Stimulated activated CD8-positive, alpha-beta memory T cell treated with anti-CD3 and anti-CD28 coated beads, Interleukin-4, amount 100 ng/mL, for 4 hours (primary cell): ENCODE results near the gene TADA3.
A peak's percentile ranks its signal among the peaks of the same experiment; 100 is the strongest.

ENCODE experiments used
- DNase-seq, 2 donors: peaks; one replicate each; pipeline ENCODE4 v3.0.0-alpha.2; 2020; ENCODE audit warnings: low read depth in 2 of 2, low spot score in 1 of 2

The TADA3 gene

DNA sequence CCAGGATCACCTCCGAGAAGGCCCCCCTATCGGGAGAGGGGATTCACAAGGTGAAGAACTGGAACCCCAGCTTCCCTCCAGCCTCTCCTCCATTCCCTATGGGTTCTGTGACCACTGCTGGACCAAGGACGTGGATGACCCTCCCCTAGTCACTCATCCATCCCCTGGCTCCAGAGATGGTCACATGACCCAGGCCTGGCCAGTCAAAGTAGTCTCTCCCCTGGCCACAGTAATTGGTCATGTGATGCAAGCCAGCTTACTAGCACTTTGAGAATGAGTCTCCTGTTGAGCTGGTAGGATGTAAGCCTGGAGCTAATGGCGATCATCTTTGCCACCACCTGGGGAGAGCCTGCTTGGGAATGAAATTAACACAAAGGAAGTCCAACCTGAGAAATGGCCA, 26.4 kb downstream of the TADA3 start:
- no peak for DNase-seq

DNA sequence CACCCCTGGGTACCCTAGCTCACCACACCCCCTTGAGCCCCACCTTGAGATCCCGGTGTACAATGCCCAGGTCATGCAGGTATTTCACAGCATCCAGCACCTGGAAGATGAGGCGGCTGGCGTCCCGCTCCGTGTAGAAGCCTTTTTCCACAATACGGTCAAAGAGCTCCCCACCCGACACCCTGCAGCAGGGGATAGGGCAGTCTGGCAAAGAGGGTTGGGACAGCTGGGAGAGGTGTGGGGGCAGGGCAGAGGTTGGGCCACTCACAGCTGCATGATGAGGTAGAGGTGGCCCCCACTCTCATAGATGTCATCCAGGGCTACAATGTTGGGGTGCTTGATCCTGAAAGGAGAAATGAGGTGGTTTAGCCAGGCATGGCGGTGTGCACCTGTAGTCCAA, 29.4 kb downstream of the TADA3 start:
- DNase-seq, result no peak

DNA sequence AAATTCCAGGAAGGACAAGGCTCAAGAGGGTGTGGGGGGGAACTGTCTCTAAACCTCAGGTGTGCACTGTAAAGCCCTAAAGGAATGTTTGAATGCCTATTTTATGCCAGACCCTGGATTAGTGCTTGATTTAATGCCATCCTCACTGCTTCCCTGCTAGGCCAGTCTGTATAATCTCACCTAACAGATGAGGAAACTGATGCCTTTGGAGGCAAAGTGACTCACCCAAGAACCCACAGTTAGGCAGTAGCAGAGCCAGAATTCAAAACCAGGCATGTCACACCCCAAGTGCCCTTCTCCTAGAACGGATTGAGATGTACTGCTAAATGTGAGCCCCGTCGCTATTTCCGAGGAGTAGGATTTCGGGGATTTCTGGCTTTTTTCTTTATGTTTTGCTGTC, 30.4 kb downstream of the TADA3 start:
- DNase-seq, result no peak

DNA sequence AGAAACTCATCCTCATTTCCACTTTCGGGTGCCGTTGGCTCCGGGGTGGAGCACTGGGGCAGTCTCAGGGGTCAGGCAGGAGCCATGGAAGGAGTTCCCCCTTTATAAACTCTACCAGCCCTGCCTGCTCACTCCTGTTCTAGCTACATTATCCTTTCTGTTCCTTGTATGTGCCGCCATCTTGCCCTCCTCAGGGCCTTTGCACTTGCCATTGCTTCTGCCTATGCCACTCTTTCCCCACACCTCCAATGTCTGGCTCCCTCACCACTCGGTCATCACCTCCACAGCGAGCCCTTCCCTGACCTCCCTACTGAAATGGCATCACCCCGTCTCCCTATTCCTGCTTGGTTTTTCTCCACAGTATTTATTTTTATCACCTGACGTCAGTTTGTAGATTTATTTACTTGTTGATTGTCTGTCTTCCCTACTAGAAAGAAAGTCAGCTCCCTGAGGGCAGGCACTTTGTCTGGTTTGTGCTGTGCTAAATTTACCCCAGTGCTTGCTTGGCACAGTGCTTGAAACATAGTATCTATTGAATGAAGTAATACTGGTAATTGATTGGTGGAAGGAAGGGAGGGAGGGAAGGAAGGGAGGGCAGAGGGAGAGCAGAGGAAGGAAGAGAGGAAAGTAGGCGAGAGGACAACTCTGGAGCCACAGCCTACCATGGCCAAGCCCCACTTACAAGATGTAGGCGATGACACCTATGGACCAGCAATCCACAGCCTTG, 31.3 kb downstream of the TADA3 start:
- no peak for DNase-seq

DNA sequence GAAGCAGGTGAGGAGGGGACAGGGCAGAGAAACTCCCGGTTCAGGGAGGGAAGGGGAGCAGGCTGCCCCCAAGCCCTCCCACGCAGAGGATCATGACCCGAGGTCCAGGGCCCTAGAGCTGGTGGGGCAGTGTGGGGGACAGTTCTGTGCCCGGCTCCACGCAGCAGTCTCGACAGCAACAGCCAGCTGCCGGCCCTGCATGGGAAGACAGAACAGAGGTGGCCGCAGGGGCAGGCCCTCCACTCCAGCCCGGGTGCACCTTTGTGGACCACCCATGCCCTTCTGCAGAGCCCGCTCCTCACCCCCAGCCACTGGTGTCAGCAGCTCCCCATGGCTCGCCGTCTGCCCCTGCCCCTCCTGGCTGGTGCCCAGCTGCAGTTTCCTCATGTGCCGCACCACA, 34.8 kb downstream of the TADA3 start:
- DNase-seq, result no peak

DNA sequence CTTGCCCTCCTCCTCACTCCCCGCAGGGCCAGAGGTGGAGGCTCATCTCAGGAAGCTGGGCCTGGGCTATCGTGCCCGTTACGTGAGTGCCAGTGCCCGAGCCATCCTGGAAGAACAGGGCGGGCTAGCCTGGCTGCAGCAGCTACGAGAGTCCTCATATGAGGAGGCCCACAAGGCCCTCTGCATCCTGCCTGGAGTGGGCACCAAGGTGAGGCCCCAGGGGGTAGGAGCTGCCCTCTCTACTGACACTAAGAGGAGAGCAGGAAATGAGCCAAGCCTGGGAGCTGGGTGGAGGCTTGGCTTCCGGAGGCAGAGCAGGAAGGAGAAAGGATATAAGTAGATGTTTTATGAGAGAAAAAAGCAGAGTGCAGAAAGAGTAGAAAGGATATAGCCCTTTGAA, 37.6 kb downstream of the TADA3 start:
- DNase-seq, result no peak

DNA sequence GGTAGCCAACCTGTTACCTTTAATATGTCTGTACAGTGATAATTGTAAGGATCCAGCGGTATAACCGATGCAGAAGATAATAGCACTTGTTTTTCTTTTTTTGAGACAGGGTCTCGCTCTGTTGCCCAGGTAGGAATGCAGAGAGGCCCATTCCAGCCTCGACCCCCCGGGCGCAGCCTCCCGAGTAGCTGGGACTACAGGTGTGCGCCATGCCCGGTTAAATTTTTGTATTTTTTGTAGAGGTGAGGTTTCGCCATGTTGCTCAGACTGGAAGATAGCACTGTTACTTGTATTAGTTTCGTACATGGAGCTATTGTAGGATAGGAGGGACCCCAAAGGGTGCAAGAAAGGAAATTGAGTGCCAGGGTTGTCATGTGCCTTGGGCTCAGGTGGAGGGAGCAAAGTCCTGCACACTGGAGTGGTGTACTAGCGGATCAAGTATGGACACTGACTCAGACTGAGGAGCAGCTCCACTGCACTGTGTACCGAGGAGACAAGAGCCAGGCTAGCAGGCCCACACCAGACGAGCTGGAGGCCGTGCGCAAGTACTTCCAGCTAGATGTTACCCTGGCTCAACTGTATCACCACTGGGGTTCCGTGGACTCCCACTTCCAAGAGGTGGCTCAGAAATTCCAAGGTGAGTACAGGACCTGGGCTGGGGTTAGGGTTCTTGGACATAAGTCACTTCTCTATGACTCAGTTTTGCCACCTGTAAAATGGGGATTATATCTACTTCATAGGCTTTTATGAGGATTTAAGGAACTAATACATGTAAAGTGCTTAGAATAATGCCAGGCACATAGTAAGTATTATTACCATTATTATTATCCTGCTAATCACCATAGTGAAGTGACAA, 41.5 kb downstream of the TADA3 start:
- no peak for DNase-seq

DNA sequence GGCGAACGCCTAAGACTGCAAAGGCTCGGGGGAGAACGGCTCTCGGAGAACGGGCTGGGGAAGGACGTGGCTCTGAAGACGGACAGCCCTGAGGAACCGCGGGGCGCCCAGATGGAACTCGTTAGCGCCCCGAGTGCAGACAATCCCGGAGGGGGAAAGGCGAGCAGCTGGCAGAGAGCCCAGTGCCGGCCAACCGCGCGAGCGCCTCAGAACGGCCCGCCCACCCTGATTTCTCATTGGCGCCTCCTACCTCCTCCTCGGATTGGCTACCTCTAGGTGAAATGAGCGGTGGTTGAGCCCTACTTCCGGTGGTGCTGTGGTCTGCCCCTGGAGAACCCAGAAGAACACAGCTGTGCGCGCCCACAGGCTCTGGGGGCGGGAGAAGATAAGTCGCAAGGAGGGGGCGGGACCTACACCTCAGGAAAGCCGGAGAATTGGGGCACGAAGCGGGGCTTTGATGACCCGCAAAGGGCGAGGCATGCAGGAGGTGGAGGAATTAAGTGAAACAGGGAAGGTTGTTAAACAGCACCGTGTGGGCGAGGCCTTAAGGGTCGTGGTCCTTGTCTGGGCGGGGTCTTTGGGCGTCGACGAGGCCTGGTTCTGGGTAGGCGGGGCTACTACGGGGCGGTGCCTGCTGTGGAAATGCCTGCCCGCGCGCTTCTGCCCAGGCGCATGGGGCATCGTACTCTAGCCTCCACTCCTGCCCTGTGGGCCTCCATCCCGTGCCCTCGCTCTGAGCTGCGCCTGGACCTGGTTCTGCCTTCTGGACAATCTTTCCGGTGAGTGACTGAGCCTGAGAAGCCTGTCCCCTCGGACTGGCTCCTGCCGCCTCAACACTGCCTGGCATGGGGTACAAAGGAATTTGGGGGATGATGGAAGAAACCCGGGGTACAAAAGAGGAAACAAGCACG, 42.4 kb downstream of the TADA3 start, which contains the start of gene OGG1:
OGG1 (plus strand) TSS at position 308 of the 911 bp plus-strand sequence; CDS start at position 643, 335 bp downstream.
- DNase-seq, result peak; percentile 90 to 96

DNA sequence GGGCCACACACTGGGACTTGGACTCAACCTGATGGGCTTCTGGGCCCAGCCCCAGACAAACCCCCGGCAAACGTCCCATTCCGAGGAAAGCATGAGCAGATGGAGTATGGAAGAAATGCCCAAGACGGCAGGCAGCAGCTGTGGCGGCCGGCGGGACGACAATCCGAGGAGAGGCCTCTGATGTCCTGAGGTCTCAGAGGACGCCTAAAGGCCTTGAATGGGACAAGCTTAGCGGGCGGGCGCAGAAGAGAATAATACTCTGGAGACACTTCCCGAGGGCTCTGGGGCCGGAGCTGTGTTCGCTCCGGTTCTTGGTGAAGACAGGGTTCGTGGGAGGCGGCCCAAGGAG, 43.0 kb downstream of the TADA3 start:
- DNase-seq, result no peak

DNA sequence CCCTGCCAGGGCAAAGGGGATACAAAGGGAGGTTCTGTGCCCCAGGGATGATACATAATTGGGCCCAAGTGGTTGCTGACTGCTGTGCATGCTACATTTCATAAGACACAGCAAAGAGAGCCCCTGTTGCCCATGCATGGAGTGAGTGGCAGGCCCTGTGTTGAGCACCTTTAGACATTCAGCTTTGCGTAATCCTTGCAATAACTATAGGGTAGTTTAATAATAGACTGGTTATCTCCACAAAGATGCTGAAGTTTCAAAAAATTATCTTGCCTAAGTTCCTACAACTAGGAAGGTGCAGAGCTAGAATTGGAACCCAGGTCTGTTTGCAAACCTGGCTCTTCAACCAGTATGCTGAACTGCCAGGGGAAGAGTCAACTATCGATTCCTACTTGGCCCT, 44.2 kb downstream of the TADA3 start:
- no peak for DNase-seq

DNA sequence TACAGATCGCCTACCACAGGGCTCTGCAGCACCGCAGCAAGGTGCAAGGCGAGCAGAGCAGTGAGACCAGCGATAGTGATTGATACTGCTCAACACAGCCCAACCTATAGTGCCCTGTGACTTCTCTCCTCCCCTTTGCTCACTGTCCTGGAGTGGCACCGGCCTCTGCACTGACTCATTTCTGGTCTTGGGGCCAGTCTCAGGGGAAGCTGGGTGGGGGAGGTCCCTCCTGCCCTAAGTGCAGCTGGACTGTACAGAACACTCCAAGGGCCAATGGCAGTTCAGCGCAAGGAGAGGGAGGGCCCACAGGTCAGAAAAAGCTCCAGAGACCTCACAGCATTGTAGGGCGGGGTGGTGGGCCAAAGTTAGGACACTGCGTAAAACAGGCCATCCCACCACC, 45.0 kb downstream of the TADA3 start:
- DNase-seq, result no peak

DNA sequence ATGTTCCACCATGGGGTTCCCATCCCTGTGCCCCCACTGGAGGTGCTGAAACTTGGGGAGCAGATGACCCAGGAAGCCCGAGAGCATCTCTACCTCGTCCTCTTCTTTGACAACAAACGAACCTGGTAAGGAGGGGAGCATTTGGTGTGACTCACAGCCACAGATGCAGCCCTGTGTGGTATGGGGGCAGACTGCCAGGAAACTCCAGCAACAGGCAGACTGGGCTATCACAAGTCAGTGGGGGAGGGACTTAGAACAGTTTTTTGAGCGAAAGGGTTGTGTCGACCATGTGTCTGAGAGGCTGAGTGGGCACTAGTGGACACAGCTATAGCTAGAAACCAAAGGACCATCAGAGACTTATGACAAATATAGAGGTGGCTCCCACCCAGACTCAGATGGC, 45.9 kb downstream of the TADA3 start:
- no peak for DNase-seq

DNA sequence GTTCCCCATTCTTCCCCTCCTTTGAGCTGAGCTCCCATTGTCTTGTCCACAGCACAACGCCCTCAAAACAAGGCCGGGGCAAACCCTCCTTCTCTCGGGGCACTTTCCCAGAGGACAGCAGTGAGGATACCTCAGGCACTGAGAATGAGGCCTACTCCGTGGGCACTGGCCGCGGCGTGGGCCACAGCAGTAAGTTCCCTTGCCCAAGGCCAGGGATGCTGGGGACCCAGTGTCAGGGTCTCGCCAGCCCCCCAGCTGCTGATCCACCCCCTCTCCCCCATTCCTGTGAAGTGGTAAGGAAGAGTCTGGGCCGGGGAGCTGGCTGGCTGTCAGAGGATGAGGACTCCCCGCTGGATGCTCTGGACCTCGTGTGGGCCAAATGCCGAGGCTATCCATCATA, 46.8 kb downstream of the TADA3 start:
- DNase-seq, result no peak

DNA sequence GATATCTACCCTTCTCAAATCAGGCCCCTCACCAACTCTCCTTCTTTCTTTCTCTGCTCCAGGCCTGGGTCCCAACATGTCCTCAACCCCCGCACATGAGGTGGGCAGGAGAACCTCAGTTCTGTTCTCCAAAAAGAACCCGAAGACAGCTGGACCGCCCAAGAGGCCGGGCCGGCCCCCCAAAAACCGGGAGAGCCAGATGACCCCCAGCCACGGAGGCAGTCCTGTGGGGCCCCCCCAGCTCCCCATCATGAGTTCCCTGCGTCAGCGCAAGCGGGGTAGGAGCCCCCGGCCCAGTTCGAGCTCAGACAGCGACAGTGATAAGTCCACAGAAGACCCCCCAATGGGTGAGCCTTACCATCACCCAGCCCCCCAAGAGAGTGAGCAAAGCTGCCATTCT, 48.1 kb downstream of the TADA3 start:
- no peak for DNase-seq

DNA sequence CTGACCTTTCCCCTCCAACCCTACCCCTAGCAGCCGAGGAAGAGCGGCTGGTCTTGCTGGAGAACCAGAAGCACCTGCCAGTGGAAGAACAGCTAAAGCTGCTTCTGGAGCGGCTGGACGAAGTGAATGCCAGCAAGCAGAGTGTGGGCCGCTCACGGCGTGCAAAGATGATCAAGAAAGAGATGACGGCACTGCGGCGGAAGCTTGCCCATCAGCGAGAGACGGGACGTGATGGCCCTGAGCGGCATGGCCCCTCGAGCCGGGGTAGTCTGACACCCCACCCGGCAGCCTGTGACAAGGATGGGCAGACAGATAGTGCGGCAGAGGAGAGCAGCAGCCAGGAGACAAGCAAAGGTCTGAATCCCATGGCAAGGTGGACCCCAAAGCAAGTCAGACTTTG, 48.7 kb downstream of the TADA3 start:
- DNase-seq, result no peak

DNA sequence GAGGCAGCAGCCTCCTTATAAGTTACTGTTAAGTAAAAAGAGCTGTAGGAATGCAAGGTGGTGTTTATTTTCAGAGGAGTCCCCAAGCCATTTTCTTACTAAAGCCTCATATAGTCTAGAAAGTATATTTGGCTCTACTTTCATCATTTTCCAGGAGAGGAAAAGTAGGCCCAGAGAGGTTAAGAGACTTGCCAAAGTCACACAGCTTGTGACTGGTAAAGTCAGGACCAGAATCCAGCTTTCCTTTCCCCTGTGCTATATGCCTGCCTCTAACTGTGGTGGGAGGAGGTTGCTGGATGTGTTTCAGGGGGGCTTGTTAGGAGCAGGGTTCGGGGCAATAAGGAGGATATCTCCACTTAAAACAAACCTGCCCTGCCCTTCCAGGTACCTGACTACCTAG, 49.7 kb downstream of the TADA3 start:
- DNase-seq, result no peak

DNA sequence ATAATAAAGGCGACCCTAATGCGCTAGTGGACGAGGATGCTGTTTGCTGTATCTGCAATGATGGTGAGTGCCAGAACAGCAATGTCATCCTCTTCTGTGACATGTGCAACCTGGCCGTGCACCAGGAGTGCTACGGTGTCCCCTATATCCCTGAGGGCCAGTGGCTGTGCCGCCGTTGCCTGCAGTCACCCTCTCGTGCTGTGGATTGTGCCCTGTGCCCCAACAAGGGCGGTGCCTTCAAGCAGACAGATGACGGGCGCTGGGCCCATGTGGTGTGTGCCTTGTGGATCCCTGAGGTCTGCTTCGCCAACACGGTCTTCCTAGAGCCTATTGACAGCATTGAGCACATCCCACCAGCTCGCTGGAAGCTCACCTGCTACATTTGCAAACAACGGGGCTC, 53.1 kb downstream of the TADA3 start:
- DNase-seq, result no peak

DNA sequence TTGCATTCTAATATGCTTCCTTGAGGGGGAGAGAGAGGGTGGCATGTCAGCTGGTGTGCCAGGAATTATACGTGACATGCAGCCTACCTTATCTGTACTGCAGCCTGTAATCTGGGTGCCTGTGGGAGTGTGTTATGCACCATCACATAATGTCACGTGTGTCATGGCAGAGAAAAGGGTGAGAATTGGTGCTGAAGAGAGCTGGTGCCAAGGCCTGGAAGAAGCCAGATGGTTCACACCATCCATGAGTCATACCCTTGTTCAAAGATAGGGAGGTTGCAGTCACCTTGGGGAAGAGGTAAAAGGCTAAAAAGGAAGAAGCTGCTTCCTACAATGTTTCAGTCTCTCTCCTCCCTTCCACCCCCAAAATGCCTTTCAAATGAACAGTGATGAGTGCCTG, 55.4 kb downstream of the TADA3 start:
- DNase-seq, result no peak

DNA sequence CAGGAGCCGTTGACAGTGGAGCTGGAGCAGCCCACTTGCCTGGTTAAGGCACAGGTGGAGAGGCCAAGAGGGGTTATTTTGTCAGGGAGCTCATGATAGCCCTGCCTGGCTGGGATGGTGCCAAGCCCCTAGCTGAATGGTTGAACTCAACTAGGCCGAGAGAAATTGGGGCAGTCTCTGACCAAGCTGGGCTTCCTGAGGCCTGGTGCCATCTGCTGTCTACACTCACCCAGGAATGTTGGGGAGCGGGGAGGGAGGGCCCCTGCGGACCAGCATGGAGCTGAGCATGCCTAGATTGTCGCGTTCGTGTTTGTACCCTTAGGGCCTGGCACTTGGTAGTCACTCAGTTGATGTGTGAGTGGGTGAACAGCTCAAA, 59.5 kb downstream of the TADA3 start:
- DNase-seq, result no peak

DNA sequence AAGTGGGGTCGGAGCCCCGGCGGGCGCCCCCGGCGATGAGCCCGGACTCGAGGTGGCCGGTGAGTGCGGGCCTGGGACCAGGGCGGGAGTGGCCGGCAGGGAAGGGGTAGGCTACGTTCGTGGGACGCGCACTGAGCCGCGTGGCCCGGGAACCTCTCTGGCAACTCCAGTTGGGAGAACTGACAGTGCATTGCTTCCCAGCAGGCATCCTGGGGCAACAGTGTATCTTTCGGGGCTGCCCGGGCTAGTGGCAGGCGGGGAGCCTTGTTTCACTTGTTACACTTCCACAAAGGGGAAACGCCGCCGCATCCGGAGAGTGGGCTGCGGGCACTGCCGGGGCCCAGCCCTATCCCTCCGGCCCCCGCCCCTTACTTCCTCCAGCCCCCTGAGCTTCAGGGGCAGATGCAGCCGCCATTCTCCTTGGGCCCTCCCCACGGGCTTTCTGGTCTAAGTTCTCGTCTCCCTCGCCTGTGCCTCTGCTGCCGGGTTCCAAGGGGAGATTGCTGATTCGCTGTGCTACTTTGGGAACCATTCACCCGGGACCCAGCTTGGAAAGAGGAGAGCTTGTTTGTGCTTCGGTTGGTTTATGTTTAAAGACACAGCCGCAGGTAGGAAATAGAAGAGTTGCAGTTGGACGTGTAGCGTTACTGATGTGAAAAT, 60.1 kb downstream of the TADA3 start:
- DNase-seq, result no peak
